H9 (cell line): ENCODE measurements around the gene EXOC6. TPM values are rescaled to one million over a fixed set of nuclear protein-coding genes. Genes with fewer than 3 reads are reported as not detected.

Source experiments
- DNase-seq: peaks from one replicate; pipeline ENCODE4 v3.0.0-alpha.2; 2017
- H2AFZ ChIP-seq: one replicate; pipeline ENCODE4 v1.6.1; 2013; ENCODE audit warnings: mild to moderate bottlenecking, low read length, control low read depth, moderate library complexity
- H2AK5ac ChIP-seq: 2 replicates; pipeline ENCODE4 v1.6.1; 2013; ENCODE audit warnings: low read length, control low read depth, mixed read lengths; ENCODE audit not compliant: insufficient read length
- H2BK120ac ChIP-seq: one replicate; pipeline ENCODE4 v1.6.1; 2013; ENCODE audit warnings: low read depth, mild to moderate bottlenecking, low read length, control low read depth, inconsistent platforms; ENCODE audit not compliant: poor library complexity, severe bottlenecking
- H2BK12ac ChIP-seq: 2 replicates; pipeline ENCODE4 v1.6.1; 2013; ENCODE audit warnings: low read length, control low read depth, mixed read lengths, low read depth; ENCODE audit not compliant: insufficient read length
- H2BK15ac ChIP-seq: 2 replicates; pipeline ENCODE4 v1.6.1; 2013; ENCODE audit warnings: low read depth, low read length, control low read depth
- H2BK20ac ChIP-seq: one replicate; pipeline ENCODE4 v1.6.1; 2013; ENCODE audit warnings: low read depth, mild to moderate bottlenecking, low read length, control low read depth, inconsistent platforms; ENCODE audit not compliant: poor library complexity, severe bottlenecking
- H2BK5ac ChIP-seq: 2 replicates; pipeline ENCODE4 v1.6.1; 2013; ENCODE audit warnings: low read length, control low read depth, mixed read lengths; ENCODE audit not compliant: insufficient read length
- H3K14ac ChIP-seq: 2 replicates; pipeline ENCODE4 v1.6.1; 2013; ENCODE audit warnings: low read length, control low read depth; ENCODE audit not compliant: insufficient read depth
- H3K18ac ChIP-seq: 2 replicates; pipeline ENCODE4 v1.6.1; 2013; ENCODE audit warnings: low read depth, mild to moderate bottlenecking, mixed read lengths, low read length, control low read depth; ENCODE audit not compliant: insufficient read length
- H3K23ac ChIP-seq: 2 replicates; pipeline ENCODE4 v1.6.1; 2013; ENCODE audit warnings: low read length, control low read depth, mixed read lengths, low read depth; ENCODE audit not compliant: insufficient read length
- H3K23me2 ChIP-seq: 2 replicates; pipeline ENCODE4 v1.6.1; 2013; ENCODE audit warnings: low read depth, mild to moderate bottlenecking, mixed read lengths, low read length, control low read depth; ENCODE audit not compliant: insufficient read length, poor library complexity, severe bottlenecking
- H3K27ac ChIP-seq: 2 replicates; pipeline ENCODE4 v1.5.1; 2013; ENCODE audit warnings: low read length, control low read depth, mixed read lengths, low read depth; ENCODE audit not compliant: insufficient read length
- H3K27me3 ChIP-seq: 2 replicates; pipeline ENCODE4 v1.6.1; 2013; ENCODE audit warnings: low read length, control low read depth, inconsistent platforms; ENCODE audit not compliant: insufficient read depth
- H3K4ac ChIP-seq: 2 replicates; pipeline ENCODE4 v1.6.1; 2013; ENCODE audit warnings: low read depth, mild to moderate bottlenecking, control low read depth, inconsistent platforms, low read length, moderate library complexity
- H3K4me1 ChIP-seq: 2 replicates; pipeline ENCODE4 v1.6.1; 2013; ENCODE audit warnings: low read length, control low read depth, inconsistent platforms; ENCODE audit not compliant: insufficient read depth
- H3K4me2 ChIP-seq: 2 replicates; pipeline ENCODE4 v1.6.1; 2013; ENCODE audit warnings: low read length, control low read depth, mixed read lengths; ENCODE audit not compliant: insufficient read length, insufficient read depth
- H3K56ac ChIP-seq: 2 replicates; pipeline ENCODE4 v1.6.1; 2013; ENCODE audit warnings: low read depth, mild to moderate bottlenecking, mixed read lengths, low read length, control low read depth; ENCODE audit not compliant: insufficient read length
- H3K79me1 ChIP-seq: 2 replicates; pipeline ENCODE4 v1.6.1; 2013; ENCODE audit warnings: low read depth, mild to moderate bottlenecking, moderate library complexity, low read length, control low read depth, inconsistent platforms; ENCODE audit not compliant: insufficient read depth, poor library complexity, severe bottlenecking
- H3K79me2 ChIP-seq: 2 replicates; pipeline ENCODE4 v1.6.1; 2013; ENCODE audit warnings: low read length, control low read depth, inconsistent platforms; ENCODE audit not compliant: insufficient read depth
- H3K9ac ChIP-seq: 2 replicates; pipeline ENCODE4 v1.6.1; 2013; ENCODE audit warnings: low read length, control low read depth, mixed read lengths; ENCODE audit not compliant: insufficient read length; ENCODE audit errors: extremely low read depth
- H3K9me3 ChIP-seq: one replicate; pipeline ENCODE4 v1.6.1; 2013; ENCODE audit warnings: low read depth, low read length, inconsistent platforms; ENCODE audit not compliant: control insufficient read depth
- H3T11ph ChIP-seq: one replicate; pipeline ENCODE4 v1.6.1; 2013; ENCODE audit warnings: mild to moderate bottlenecking, low read length, control low read depth, inconsistent platforms
- H4K20me1 ChIP-seq: one replicate; pipeline ENCODE4 v1.6.1; 2013; ENCODE audit not compliant: control insufficient read depth, insufficient read length, insufficient read depth
- H4K5ac ChIP-seq: 2 replicates; pipeline ENCODE4 v1.6.1; 2013; ENCODE audit warnings: low read depth, mild to moderate bottlenecking, mixed read lengths, low read length, control low read depth; ENCODE audit not compliant: insufficient read length
- H4K8ac ChIP-seq: replicated peaks from 2 replicates; pipeline ENCODE4 v1.6.1; 2013; ENCODE audit warnings: low read length, control low read depth, mixed read lengths, low read depth; ENCODE audit not compliant: insufficient read length
- H4K91ac ChIP-seq: 2 replicates; pipeline ENCODE4 v1.6.1; 2013; ENCODE audit warnings: low read depth, mild to moderate bottlenecking, moderate library complexity, mixed read lengths, low read length, control low read depth; ENCODE audit not compliant: insufficient read length
- H3K27ac Mint-ChIP-seq, 3 experiments: 2 replicates in 2 of 3; 3 replicates in 1 of 3; pipeline ENCODE4 v1.8.0; 2020 to 2021; ENCODE audit warnings: mixed read lengths in 3 of 3, mild to moderate bottlenecking in 1 of 3, moderate library complexity in 1 of 3
- H3K27me3 Mint-ChIP-seq: 2 replicates; pipeline ENCODE4 v1.8.0; 2021; ENCODE audit warnings: low read depth, mild to moderate bottlenecking, moderate library complexity, mixed read lengths
- H3K36me3 Mint-ChIP-seq, 3 experiments: 2 replicates in 2 of 3; 3 replicates in 1 of 3; pipeline ENCODE4 v1.8.0; 2020 to 2021; ENCODE audit warnings: low read depth in 3 of 3, mixed read lengths in 3 of 3; ENCODE audit not compliant: insufficient read depth in 1 of 3
- H3K4me1 Mint-ChIP-seq, 2 experiments: 2 replicates each; pipeline ENCODE4 v1.8.0; 2020; ENCODE audit warnings: mixed read lengths in 2 of 2
- H3K4me3 Mint-ChIP-seq, 2 experiments: 2 replicates in 1 of 2; 3 replicates in 1 of 2; pipeline ENCODE4 v1.8.0; 2020 to 2021; ENCODE audit warnings: mild to moderate bottlenecking in 2 of 2, mixed read lengths in 2 of 2, moderate library complexity in 1 of 2
- H3K9me3 Mint-ChIP-seq, 2 experiments: 2 replicates in 1 of 2; 3 replicates in 1 of 2; pipeline ENCODE4 v1.8.0; 2020; ENCODE audit warnings: mild to moderate bottlenecking in 2 of 2, mixed read lengths in 2 of 2, moderate library complexity in 1 of 2
- WGBS: extraction: QIAGEN DNeasy Blood & Tissue Kit; methylation state at CpG from one replicate; pipeline ENCODE4 v1.1.7; 2013; ENCODE audit warnings: missing lambda C conversion rate, low lambda C conversion rate, mixed read lengths; ENCODE audit not compliant: insufficient read length; ENCODE audit errors: extremely low coverage; 5-methylcytosine and 5-hydroxymethylcytosine counted together
- total RNA-seq: library from RNA; stranded (reverse); gene quantifications from 2 replicates; pipeline ENCODE4 v1.2.1, GENCODE V29; 2021
- TF ChIP-seq, protein P1 (sequence below): fragments of 200-600 bp; sonication (generic); conservative IDR thresholded peaks from 3 replicates; pipeline ENCODE4 v1.8.0; 2021; ENCODE audit warnings: antibody characterized with exemption, mild to moderate bottlenecking

EXOC6 gene
- total RNA-seq, 1 experiment from 2014 or later, result 9.0 TPM

DNA sequence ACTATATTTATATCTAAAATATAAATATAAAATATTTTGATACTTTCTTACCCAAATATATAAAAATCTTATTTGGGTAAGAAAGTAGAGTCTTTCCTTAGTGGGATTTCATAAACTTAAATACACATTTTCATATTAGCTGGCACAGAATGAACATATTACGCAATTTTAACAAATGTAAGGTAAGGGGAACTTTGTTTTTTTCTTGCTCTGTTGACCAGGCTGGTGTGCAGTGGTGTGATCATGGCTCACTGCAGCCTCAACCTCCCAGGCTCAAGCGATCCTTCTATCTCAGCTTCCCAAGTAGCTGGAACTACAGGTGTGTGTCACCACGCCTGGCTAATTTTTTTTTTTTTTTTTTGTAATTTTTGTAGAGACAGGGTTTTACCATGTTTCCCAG is 243.6 kb downstream of the EXOC6 start:
- Histone ChIP-seq H2BK120ac (no peak overlapping the region), H3K27ac (no peak overlapping the region), H3K18ac (no peak overlapping the region), H3K4me1 (peaks cover 3% of the 10 kb centered on the region; the same call in 1 of the 2 replicates), H3K9ac (no peak overlapping the region), H2BK20ac (no peak overlapping the region), H4K5ac (no peak overlapping the region), H3K27me3 (no peaks in the 10 kb centered on the region), H3K23me2 (no peaks in the 10 kb centered on the region), H3T11ph (no peak overlapping the region), H2BK15ac (no peak overlapping the region), H2BK5ac (no peak overlapping the region), H2BK12ac (no peak overlapping the region), H3K4me2 (no peak overlapping the region), H4K20me1 (no peaks in the 10 kb centered on the region), H3K9me3 (no peaks in the 10 kb centered on the region), H4K91ac (no peak overlapping the region), H3K56ac (no peak overlapping the region), H3K4ac (no peak overlapping the region), H2AK5ac (no peak overlapping the region), H4K8ac (no peak overlapping the region), H3K79me2 (no peaks in the 10 kb centered on the region), H3K14ac (no peak overlapping the region), H2AFZ (no peak overlapping the region), H3K79me1 (no peaks in the 10 kb centered on the region), H3K23ac (no peak overlapping the region)
- Mint-ChIP-seq H3K27me3 (no peaks in the 10 kb centered on the region; the same call in 1 of the 2 replicates), H3K9me3 (peaks cover 0 to 3% of the 10 kb centered on the region in 2 experiments; a peak in 4 of 5 replicates), H3K4me1 (peaks cover 22 to 26% of the 10 kb centered on the region in 2 experiments), H3K36me3 (peaks cover 0 to 5% (median 2%) of the 10 kb centered on the region in 3 experiments; a peak in 3 of 7 replicates), H3K27ac (no peak overlapping the region), H3K4me3 (no peak overlapping the region)
- no CpG with 5 or more reads among the region's 3 CpGs for WGBS
- DNase-seq, result no peak
- TF ChIP-seq, protein P1, sequence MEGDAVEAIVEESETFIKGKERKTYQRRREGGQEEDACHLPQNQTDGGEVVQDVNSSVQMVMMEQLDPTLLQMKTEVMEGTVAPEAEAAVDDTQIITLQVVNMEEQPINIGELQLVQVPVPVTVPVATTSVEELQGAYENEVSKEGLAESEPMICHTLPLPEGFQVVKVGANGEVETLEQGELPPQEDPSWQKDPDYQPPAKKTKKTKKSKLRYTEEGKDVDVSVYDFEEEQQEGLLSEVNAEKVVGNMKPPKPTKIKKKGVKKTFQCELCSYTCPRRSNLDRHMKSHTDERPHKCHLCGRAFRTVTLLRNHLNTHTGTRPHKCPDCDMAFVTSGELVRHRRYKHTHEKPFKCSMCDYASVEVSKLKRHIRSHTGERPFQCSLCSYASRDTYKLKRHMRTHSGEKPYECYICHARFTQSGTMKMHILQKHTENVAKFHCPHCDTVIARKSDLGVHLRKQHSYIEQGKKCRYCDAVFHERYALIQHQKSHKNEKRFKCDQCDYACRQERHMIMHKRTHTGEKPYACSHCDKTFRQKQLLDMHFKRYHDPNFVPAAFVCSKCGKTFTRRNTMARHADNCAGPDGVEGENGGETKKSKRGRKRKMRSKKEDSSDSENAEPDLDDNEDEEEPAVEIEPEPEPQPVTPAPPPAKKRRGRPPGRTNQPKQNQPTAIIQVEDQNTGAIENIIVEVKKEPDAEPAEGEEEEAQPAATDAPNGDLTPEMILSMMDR, result no peak
